Measurements from ENCODE around the gene SAG.
A peak's percentile ranks its signal among the peaks of the same experiment; 100 is the strongest.

The SAG gene

DNA sequence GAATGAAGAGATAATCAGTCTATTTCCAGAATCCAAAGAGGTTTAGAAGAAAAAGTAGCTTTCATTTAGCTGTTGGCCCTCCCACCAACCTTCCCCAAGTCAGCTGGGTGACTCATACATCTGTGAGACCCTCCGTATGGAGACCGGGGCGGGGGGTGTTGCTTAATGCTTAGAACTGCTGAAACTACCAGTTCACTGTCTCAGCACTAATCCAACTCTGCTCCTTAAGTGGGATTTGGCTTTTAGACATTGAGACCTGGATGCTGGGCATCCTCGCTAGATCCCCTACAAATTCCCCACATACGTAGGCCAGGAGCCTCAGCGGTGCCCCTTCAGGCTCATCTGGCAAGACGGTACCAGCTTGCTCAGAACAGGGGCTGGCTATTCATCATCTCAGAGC lies at the start of gene SAG:
Gene SAG, plus strand, starts transcription at position 252 of the 400 bp plus-strand sequence. CDS start 1,374 bp downstream, outside the sequence.
- DNase-seq (ENCODE audit: low read depth in 2 of 3, low spot score in 2 of 3) = no peak

DNA sequence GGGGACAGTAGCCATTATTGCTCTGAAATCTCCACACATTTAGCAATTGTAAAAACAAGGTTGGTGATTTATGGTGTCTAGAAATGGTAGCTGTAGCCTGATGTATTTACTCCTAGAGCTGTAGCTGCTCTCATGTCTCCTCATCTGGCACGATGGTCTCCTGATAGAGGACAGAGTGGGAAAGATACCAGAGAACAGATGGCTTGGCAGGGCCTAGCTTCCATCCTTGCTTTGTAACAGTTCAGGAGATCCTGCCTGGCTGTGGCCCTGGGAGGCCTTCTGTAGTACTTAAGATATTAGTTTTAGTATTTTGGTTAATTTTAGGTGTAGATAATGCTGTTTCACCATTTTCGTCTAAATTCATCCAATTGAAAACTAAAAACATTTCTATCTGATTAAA lies 49.4 kb upstream of the SAG start:
- no peak for DNase-seq (ENCODE audit: low read depth in 2 of 3, low spot score in 2 of 3)

GRCh38 chr2:233259730-233260129 lies 47.9 kb upstream of the SAG start:
- no peak for DNase-seq (ENCODE audit: low read depth in 2 of 3, low spot score in 2 of 3)

- no peak for DNase-seq (ENCODE audit: low read depth in 2 of 3, low spot score in 2 of 3)
Measured at GRCh38 chr2:233260661-233261060, 47.0 kb upstream of the SAG start.

GRCh38 chr2:233261819-233262555 lies 45.6 kb upstream of the SAG start:
- DNase-seq (ENCODE audit: low read depth in 2 of 3, low spot score in 2 of 3) = no peak

GRCh38 chr2:233262562-233262961 lies 45.1 kb upstream of the SAG start:
- DNase-seq (ENCODE audit: low read depth in 2 of 3, low spot score in 2 of 3) = no peak

GRCh38 chr2:233263045-233263570 lies 44.5 kb upstream of the SAG start:
- DNase-seq (ENCODE audit: low read depth in 2 of 3, low spot score in 2 of 3) = no peak

- DNase-seq (ENCODE audit: low read depth in 2 of 3, low spot score in 2 of 3) = no peak
Measured at GRCh38 chr2:233264667-233265066, 42.9 kb upstream of the SAG start.

GRCh38 chr2:233265899-233266431 lies 41.7 kb upstream of the SAG start:
- no peak for DNase-seq (ENCODE audit: low read depth in 2 of 3, low spot score in 2 of 3)

- DNase-seq (ENCODE audit: low read depth in 2 of 3, low spot score in 2 of 3) = no peak
Measured at GRCh38 chr2:233266481-233266880, 41.1 kb upstream of the SAG start.

DNA sequence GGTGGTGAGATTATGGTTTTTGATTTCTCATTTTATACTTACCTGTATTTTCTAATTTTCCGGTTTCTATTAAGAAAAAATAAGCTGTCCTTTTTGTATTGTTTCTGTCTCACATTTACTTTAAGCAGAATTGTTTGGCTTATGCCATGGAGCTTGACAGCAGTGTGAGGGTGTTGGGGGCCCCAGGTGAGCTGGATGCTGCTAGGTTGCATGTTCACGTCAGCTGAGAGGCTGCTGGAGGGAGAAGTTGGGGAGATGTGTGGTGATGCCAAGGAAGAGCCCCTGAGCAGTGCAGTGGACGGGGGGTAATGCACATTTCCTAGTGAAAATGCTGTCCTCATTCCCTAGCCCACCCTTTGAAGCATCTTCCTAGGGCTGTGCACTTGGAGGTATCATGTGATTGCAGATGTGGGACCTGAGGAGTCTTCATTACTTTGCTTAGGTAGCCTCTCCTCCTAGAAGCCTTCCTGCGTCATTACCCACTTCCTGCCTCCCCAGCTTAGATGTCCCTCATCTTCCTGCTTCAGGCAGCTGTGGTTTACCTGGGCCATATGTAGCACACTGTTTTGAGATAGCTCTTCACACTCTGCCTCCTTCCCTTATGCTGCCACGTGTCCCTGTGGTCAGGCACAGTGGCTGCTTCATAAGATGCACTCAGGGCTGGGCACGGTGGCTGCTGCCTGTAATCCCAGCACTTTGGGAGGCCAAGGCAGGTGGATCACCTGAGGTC lies 39.9 kb upstream of the SAG start:
- DNase-seq (ENCODE audit: low read depth in 2 of 3, low spot score in 2 of 3) = peak; percentile 30 to 43 (median 32)

GRCh38 chr2:233270366-233270765 lies 37.2 kb upstream of the SAG start:
- no peak for DNase-seq (ENCODE audit: low read depth in 2 of 3, low spot score in 2 of 3)

GRCh38 chr2:233270951-233271350 lies 36.7 kb upstream of the SAG start:
- no peak for DNase-seq (ENCODE audit: low read depth in 2 of 3, low spot score in 2 of 3)

DNA sequence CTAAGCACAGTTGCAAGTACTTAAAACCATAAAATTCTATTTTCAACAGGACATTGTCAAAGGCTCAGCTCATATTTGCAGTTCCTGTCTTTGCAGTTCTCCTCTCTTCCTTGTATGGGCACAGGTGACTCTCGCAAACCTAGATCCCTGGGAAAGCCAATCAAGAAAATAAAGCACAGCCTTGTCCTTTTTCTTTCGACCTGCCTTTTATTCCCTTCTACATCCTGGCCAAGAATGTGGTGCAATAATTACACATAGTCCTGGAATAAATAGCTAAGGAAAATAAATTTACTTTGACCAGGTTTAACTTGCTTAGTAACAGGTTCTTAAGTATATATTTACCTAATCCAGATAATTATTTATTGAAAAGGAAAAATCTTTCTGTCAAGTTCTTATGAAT lies 35.9 kb upstream of the SAG start:
- no peak for DNase-seq (ENCODE audit: low read depth in 2 of 3, low spot score in 2 of 3)

- no peak for DNase-seq (ENCODE audit: low read depth in 2 of 3, low spot score in 2 of 3)
Measured at GRCh38 chr2:233273120-233273519, 34.5 kb upstream of the SAG start.

- no peak for DNase-seq (ENCODE audit: low read depth in 2 of 3, low spot score in 2 of 3)
Measured at GRCh38 chr2:233275223-233275622, 32.4 kb upstream of the SAG start.

GRCh38 chr2:233278921-233279320 lies 28.7 kb upstream of the SAG start:
- no peak for DNase-seq (ENCODE audit: low read depth in 2 of 3, low spot score in 2 of 3)

DNA sequence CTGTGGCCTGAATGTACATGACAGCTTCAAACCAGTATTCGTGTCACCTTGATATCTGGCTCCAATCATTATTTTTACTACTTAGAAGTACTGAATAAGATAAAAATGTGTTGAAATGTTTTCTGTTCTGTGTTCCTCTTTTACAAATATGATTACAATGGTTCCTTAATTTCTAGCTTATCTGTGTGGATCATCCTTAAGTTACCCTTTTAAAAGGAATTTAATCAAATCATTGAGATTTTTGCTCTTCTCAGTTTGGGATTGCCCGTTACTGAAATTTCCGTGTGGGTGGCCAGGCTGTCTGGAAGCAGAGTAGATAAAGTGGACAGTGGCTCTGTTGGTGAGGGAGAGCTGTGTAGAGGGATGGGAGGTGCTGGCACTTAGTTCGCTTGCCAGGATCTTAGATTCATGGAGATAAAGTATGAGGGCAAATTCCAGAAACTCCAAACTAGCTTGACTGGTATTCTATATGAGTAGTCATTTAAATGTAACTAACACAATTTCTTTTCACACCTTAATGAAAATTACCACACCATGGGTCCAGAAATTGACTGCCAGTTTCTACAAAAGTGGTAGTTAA lies 27.4 kb upstream of the SAG start:
- no peak for DNase-seq (ENCODE audit: low read depth in 2 of 3, low spot score in 2 of 3)

GRCh38 chr2:233281553-233281952 lies 26.1 kb upstream of the SAG start:
- no peak for DNase-seq (ENCODE audit: low read depth in 2 of 3, low spot score in 2 of 3)

GRCh38 chr2:233281992-233282603 lies 25.5 kb upstream of the SAG start:
- DNase-seq (ENCODE audit: low read depth in 2 of 3, low spot score in 2 of 3) = no peak

- no peak for DNase-seq (ENCODE audit: low read depth in 2 of 3, low spot score in 2 of 3)
Measured at GRCh38 chr2:233285921-233286320, 21.7 kb upstream of the SAG start.
